Lower leg skin (tissue), 3 donors: Measurements from ENCODE around the gene BRSK1.

Experiments used
- POLR2A ChIP-seq, 2 donors: fragments of 450-650 bp; IDR thresholded peaks; one replicate each; pipeline ENCODE4 v1.6.1; 2016 to 2017; ENCODE audit warnings: antibody characterized with exemption in 2 of 2, mild to moderate bottlenecking in 1 of 2, moderate library complexity in 1 of 2
- TF ChIP-seq, protein P1 (sequence below), 3 donors: fragments of 450-650 bp; IDR thresholded peaks; one replicate each; pipeline ENCODE4 v1.5.1; 2016; ENCODE audit warnings: antibody characterized with exemption in 3 of 3, mild to moderate bottlenecking in 3 of 3, moderate library complexity in 2 of 3

DNA sequence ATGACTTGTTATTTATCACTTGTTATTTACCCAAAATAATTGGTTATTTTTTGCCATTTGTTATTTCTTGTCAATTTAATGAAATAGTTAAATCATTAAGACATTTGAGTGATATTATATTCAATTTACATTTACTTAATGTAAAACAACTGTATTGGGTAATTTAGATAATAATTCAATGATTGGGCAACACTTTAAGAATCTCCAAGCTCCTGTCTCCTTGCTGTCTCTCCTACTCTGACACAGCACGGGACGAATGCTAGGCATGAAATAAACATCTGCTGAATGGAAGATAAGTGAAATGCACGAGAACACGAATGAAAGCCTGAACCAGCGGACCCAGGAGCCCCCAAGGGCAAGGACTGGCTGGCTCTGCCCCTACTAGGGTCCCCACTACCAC is 19.3 kb upstream of the BRSK1 start:
- no peak for TF ChIP-seq POLR2A (IDR thresholded peaks at IDR 0.05)
- TF ChIP-seq, protein P1, sequence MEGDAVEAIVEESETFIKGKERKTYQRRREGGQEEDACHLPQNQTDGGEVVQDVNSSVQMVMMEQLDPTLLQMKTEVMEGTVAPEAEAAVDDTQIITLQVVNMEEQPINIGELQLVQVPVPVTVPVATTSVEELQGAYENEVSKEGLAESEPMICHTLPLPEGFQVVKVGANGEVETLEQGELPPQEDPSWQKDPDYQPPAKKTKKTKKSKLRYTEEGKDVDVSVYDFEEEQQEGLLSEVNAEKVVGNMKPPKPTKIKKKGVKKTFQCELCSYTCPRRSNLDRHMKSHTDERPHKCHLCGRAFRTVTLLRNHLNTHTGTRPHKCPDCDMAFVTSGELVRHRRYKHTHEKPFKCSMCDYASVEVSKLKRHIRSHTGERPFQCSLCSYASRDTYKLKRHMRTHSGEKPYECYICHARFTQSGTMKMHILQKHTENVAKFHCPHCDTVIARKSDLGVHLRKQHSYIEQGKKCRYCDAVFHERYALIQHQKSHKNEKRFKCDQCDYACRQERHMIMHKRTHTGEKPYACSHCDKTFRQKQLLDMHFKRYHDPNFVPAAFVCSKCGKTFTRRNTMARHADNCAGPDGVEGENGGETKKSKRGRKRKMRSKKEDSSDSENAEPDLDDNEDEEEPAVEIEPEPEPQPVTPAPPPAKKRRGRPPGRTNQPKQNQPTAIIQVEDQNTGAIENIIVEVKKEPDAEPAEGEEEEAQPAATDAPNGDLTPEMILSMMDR (IDR thresholded peaks at IDR 0.05) = no peak
